Activated gamma-delta T cell treated with anti-CD3 and anti-CD28 coated beads, Interleukin-2, amount 50 U/mL, for 16 hours (primary cell): ENCODE results near the gene SYNGR3.

Experiments
- DNase-seq: peaks from one replicate; pipeline ENCODE4 v3.0.0-alpha.2; 2020; ENCODE audit warnings: low read depth

Gene SYNGR3

DNA sequence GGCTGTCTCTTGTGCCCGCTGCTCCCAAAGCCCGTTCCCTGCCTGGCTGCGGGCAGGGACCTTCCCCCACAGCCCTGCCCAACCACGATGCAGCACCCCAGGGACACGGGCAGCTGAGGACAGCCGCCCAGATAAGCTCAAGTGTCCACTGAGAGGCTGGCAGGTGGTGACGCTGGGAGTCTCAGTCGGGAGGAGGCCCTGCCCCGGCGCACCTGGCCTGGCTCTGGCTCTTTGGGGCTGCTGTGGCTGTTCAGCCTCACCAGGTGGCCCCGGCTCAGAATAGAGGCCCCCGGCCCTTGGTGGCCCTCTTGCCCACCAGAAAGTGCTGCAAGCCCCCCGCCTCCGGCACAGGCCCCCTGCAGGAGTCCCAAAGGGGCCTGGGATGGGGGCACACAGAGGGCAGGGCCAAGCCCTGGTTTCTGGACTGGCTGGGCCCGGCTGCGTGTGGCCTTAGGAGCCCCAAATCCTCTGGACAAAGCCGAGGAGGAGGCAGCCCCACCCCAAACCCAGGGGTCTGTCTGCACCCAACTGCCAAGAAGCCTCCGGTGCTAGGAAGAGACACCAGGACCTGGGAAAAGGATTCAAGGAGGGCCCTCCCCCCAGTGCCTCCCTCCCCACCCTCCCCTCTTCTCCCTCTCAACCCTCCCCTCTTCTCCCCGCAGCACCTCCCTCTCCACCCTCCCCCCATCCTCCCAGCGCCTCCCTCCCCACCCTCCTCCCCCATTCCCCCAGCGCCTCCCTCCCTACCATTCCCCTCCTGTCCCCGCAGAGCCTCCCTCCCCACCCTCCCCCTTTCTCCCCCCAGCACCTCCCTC lies 52.6 kb downstream of the SYNGR3 start:
- DNase-seq, result no peak

DNA sequence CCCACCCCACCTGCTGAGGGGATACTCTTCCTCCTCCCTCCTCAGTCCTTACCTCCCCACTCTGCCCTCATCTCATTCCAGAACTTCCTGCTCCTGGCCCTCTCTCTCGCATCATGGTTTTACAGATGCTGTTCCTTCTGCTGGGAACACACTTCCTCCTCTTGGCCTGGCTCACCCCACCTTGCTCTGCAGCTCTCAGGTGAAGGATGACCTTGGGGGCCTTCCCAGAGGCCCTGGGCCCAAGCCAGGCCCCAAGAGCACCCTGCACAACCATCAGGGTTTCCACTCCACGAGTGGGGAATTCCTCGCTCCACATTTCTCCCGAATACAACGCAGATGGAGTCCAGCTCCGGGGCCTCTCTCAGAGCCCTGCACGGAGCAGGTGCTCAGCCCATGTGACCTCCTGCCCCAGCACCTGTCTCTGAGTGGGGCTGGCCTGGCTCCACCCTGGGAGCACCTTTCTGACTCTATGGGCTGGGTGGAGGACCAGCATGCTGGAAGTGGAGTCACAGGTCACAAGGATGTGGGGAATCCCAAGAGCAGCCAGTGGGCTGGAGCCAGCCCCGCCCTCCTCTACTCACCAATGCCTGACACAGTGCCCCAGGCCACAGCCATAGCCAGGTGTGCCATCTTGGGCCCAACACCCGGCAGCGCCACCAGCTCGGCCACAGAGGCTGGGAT lies 53.4 kb downstream of the SYNGR3 start:
- DNase-seq, result no peak
